Liver (tissue), 3 donors: ENCODE results near the gene CCBE1.

Experiments used
- ATF3 ChIP-seq: IDR thresholded peaks from 2 replicates; pipeline ENCODE4 v1.6.1; 2016; ENCODE audit warnings: antibody characterized with exemption
- CTCF ChIP-seq: fragments of 150-350 bp; IDR thresholded peaks from 2 replicates; pipeline ENCODE4 v1.5.1; 2017; ENCODE audit warnings: improper control_type of control experiment, low read depth, low read length; ENCODE audit not compliant: missing input control
- EGR1 ChIP-seq, 2 donors: IDR thresholded peaks; 2 replicates each; pipeline ENCODE4 v1.6.1; 2016 to 2018; ENCODE audit warnings: antibody characterized with exemption in 2 of 2, low read depth in 2 of 2
- FOXA1 ChIP-seq: IDR thresholded peaks from 2 replicates; pipeline ENCODE4 v1.6.1; 2016; ENCODE audit warnings: antibody characterized with exemption
- MAX ChIP-seq: IDR thresholded peaks from 2 replicates; pipeline ENCODE4 v1.6.1; 2016; ENCODE audit warnings: antibody characterized with exemption
- REST ChIP-seq: IDR thresholded peaks from 2 replicates; pipeline ENCODE4 v1.6.1; 2016; ENCODE audit warnings: antibody characterized with exemption, mild to moderate bottlenecking
- donor health status: healthy.
- donor health status: healthy.

DNA sequence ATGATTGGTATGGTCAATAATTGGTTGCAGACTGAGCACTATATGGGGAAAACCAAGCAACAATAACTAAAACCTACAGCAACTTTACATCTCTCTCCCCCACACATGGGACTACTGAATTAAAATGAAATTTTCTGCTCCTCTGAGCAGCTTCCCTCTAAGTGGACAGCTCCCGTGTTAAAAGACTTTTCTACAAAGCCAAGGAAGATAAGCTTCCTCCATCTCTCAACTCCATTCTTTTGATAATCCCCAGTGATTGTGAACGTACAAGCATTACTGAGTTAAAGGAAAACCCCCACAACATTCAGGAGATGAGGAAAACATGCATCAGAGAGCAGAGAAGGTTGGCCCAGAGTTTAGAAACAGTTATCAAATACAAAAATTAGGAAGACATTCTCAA, 21.9 kb downstream of the CCBE1 start:
- TF ChIP-seq CTCF (no peak), REST (no peak), ATF3 (no peak), EGR1 (IDR thresholded peaks at IDR 0.05; ENCODE audit: low read depth in 2 of 2) (no peak), MAX (no peak), FOXA1 (no peak)
